ENCODE results near the gene HNRNPLL. TPM values are rescaled to one million over a fixed set of nuclear protein-coding genes. Genes with fewer than 3 reads are reported as not detected.
"Not testable (repeated sequence)": the region's sequence is repeated elsewhere in the genome, so short reads cannot be mapped to it uniquely, and the experiment has no call there.

HNRNPLL gene
- total RNA-seq, 1 donor from 2014 or later, result 36.2 TPM

- DNase-seq (ENCODE audit: low read depth), result peak; percentile 43
Observed at GRCh38 chr2:38554973-38555595, 47.6 kb downstream of the HNRNPLL start.

GRCh38 chr2:38553554-38553953 is 49.2 kb downstream of the HNRNPLL start:
- no peak for DNase-seq (ENCODE audit: low read depth)

- DNase-seq (ENCODE audit: low read depth), result peak; percentile 5
Observed at GRCh38 chr2:38552259-38552658, 50.5 kb downstream of the HNRNPLL start.

- no peak for DNase-seq (ENCODE audit: low read depth)
Observed at GRCh38 chr2:38551746-38552145, 51.0 kb downstream of the HNRNPLL start.

GRCh38 chr2:38551171-38551570 is 51.6 kb downstream of the HNRNPLL start:
- DNase-seq (ENCODE audit: low read depth), result no peak

GRCh38 chr2:38549851-38550250 is 52.9 kb downstream of the HNRNPLL start:
- DNase-seq (ENCODE audit: low read depth), result no peak

- DNase-seq (ENCODE audit: low read depth), result no peak
Observed at GRCh38 chr2:38549071-38549704, 53.5 kb downstream of the HNRNPLL start.

GRCh38 chr2:38547791-38548190 is 54.9 kb downstream of the HNRNPLL start:
- DNase-seq (ENCODE audit: low read depth), result no peak

- no peak for DNase-seq (ENCODE audit: low read depth)
Observed at GRCh38 chr2:38546585-38546984, 56.1 kb downstream of the HNRNPLL start.

GRCh38 chr2:38546064-38546463 is 56.7 kb downstream of the HNRNPLL start:
- DNase-seq (ENCODE audit: low read depth), result no peak

GRCh38 chr2:38542248-38542631 is 60.5 kb downstream of the HNRNPLL start:
- not testable (repeated sequence) for DNase-seq (ENCODE audit: low read depth)

GRCh38 chr2:38540580-38541286 is 62.0 kb downstream of the HNRNPLL start:
- DNase-seq (ENCODE audit: low read depth), result no peak

GRCh38 chr2:38539086-38539485 is 63.6 kb downstream of the HNRNPLL start:
- DNase-seq (ENCODE audit: low read depth), result no peak

GRCh38 chr2:38537937-38538525 is 64.7 kb downstream of the HNRNPLL start:
- no peak for DNase-seq (ENCODE audit: low read depth)

GRCh38 chr2:38537296-38537695 is 65.4 kb downstream of the HNRNPLL start:
- DNase-seq (ENCODE audit: low read depth), result not testable (repeated sequence)

- peak; percentile 75 for DNase-seq (ENCODE audit: low read depth)
Observed at GRCh38 chr2:38535744-38536506, 66.8 kb downstream of the HNRNPLL start.

- no peak for DNase-seq (ENCODE audit: low read depth)
Observed at GRCh38 chr2:38535404-38535743, 67.4 kb downstream of the HNRNPLL start.

GRCh38 chr2:38534746-38535403 is 67.9 kb downstream of the HNRNPLL start:
- DNase-seq (ENCODE audit: low read depth), result no peak

- no peak for DNase-seq (ENCODE audit: low read depth)
Observed at GRCh38 chr2:38533757-38534545, 68.8 kb downstream of the HNRNPLL start.

- no peak for DNase-seq (ENCODE audit: low read depth)
Observed at GRCh38 chr2:38533180-38533579, 69.5 kb downstream of the HNRNPLL start.

Data from myocyte (in vitro differentiated cells).